ENCODE measurements around the gene SPIRE2.

GRCh38 chr16:89782489-89782888 lies 45.8 kb upstream of the SPIRE2 start:
- TF ChIP-seq, protein P1, sequence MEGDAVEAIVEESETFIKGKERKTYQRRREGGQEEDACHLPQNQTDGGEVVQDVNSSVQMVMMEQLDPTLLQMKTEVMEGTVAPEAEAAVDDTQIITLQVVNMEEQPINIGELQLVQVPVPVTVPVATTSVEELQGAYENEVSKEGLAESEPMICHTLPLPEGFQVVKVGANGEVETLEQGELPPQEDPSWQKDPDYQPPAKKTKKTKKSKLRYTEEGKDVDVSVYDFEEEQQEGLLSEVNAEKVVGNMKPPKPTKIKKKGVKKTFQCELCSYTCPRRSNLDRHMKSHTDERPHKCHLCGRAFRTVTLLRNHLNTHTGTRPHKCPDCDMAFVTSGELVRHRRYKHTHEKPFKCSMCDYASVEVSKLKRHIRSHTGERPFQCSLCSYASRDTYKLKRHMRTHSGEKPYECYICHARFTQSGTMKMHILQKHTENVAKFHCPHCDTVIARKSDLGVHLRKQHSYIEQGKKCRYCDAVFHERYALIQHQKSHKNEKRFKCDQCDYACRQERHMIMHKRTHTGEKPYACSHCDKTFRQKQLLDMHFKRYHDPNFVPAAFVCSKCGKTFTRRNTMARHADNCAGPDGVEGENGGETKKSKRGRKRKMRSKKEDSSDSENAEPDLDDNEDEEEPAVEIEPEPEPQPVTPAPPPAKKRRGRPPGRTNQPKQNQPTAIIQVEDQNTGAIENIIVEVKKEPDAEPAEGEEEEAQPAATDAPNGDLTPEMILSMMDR (IDR thresholded peaks at IDR 0.05): no peak
- no peak for TF ChIP-seq EZH2 (IDR thresholded peaks at IDR 0.05; ENCODE audit: borderline replicate concordance, insufficient read depth, low read depth, low read length, poor library complexity, severe bottlenecking)
